GM18505 (cell line): Measurements from ENCODE around the gene BTNL2.
A peak's percentile ranks its signal among the peaks of the same experiment; 100 is the strongest.
"Not testable (repeated sequence)": the region's sequence is repeated elsewhere in the genome, so short reads cannot be mapped to it uniquely, and the experiment has no call there.

ENCODE experiments used
- ATAC-seq: cut with Tn5 transposase; IDR thresholded peaks from one replicate; pipeline ENCODE4 v1.9.1; 2021; ENCODE audit not compliant: unreplicated experiment
- POLR2A ChIP-seq: IDR thresholded peaks from 4 replicates; pipeline ENCODE4 v1.6.1; 2011; ENCODE audit warnings: borderline replicate concordance; ENCODE audit not compliant: insufficient read depth, insufficient read length; ENCODE audit errors: extremely low read depth

The BTNL2 gene, protein sequence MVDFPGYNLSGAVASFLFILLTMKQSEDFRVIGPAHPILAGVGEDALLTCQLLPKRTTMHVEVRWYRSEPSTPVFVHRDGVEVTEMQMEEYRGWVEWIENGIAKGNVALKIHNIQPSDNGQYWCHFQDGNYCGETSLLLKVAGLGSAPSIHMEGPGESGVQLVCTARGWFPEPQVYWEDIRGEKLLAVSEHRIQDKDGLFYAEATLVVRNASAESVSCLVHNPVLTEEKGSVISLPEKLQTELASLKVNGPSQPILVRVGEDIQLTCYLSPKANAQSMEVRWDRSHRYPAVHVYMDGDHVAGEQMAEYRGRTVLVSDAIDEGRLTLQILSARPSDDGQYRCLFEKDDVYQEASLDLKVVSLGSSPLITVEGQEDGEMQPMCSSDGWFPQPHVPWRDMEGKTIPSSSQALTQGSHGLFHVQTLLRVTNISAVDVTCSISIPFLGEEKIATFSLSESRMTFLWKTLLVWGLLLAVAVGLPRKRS

GRCh38 chr6:32406857-32407256 lies at the start of gene BTNL2:
BTNL2 (minus strand) TSS chr6:32407181; CDS start chr6:32407123, 58 bp downstream.
- no peak for TF ChIP-seq POLR2A
- ATAC-seq, result no peak

DNA sequence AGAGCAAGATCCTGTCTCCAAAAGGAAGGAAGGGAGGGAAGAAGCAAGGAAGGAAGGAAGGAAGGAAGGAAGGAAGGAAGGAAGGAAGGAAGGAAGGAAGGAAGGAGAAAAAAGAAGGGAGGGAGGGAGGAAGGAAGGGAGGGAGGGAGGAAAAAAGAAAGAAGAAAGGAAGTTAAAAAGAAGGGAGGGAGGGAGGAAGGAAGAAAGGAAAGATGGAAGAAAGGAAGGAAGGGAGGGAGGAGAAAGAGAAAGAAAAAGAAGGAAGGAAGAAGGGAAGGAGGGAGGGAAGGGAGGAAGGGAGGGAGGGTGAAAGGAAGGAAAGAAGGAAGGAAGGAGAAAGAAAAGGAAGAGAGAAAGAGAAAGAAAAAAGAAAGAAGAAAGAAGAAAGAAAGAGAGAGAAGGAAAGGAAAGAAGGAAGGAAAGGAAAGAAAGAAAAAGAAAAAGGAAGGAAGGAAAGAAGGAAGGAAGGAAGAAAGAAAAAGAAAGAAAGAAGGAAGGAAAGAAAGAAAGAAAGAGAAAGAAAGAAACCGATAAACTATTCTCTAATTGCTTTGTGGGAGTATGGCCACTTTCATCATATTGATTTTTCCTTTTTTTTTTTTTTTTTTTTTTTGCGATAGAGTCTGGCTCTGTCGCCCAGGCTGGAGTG lies 42.2 kb upstream of the BTNL2 start:
- no peak for ATAC-seq
- no peak for TF ChIP-seq POLR2A

DNA sequence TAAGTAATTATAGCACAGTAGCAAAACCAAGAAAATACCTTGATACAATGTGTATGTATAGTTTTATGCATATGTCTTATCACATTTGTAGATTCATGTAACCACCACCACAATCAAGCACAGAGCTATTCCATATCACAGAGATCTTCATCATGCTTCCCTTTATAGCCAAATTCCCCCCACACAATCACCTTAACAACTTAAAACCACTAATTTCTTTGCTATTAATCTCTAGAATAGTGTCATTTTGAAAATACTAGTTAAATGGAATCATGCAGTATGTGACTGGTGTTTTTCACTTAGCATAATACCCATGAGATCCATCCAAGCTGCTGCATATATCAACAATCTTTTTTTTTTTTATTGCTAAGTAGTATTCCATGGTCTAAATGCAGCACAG lies 41.0 kb upstream of the BTNL2 start:
- TF ChIP-seq POLR2A, result no peak

GRCh38 chr6:32445321-32445854 lies 38.4 kb upstream of the BTNL2 start:
- TF ChIP-seq POLR2A, result peak; percentile 59
- no peak for ATAC-seq

More for the DNA sequence above, 41.0 kb upstream of the BTNL2 start:
- no peak for ATAC-seq

DNA sequence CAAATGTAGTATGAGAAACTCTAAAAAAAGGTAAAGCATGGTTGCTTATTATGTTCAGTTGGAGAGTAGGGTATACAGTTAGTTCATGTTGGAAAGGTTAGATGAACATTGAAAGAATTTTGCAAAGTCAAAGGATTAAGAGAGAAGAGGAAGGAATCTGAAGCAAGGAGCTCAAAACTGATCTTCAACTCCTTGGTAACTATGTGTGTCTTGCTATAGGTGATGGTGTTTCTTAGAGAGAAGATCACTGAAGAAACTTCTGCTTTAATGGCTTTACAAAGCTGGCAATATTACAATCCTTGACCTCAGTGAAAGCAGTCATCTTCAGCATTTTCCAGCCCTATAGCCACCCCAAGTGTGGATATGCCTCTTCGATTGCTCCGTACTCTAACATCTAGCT lies 37.5 kb upstream of the BTNL2 start:
- ATAC-seq, result no peak
- TF ChIP-seq POLR2A, result peak; percentile 44

DNA sequence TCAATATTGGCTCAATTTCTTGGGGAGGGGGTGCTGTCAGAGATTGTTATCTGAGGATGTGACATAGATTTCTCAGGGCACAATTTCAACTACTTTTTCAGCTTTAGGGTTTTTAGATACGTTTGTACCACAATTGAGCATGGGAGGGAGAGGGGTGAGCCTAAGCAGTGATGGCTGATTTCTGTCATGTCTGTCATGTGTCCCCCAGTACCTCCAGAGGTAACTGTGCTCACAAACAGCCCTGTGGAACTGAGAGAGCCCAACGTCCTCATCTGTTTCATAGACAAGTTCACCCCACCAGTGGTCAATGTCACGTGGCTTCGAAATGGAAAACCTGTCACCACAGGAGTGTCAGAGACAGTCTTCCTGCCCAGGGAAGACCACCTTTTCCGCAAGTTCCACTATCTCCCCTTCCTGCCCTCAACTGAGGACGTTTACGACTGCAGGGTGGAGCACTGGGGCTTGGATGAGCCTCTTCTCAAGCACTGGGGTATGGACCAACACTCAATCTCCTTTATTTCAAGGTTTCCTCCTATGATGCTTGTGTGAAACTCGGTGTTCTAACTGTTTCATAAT lies 36.1 kb upstream of the BTNL2 start:
- ATAC-seq, result no peak
- TF ChIP-seq POLR2A, result peak; percentile 56

DNA sequence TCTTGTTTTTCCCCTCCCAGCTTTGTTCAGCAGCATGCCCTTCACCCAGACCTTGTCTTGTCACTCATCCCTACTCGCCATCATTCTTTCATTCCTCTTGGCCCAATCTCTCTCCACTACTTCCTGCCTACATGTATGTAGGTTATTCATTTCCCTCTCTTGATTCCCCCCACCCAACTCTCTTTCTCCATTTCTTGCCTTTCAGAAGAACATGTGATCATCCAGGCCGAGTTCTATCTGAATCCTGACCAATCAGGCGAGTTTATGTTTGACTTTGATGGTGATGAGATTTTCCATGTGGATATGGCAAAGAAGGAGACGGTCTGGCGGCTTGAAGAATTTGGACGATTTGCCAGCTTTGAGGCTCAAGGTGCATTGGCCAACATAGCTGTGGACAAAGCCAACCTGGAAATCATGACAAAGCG lies 35.3 kb upstream of the BTNL2 start:
- ATAC-seq, result no peak
- TF ChIP-seq POLR2A, result peak; percentile 18

GRCh38 chr6:32439602-32440214 lies 32.7 kb upstream of the BTNL2 start, which contains the start of gene HLA-DRA:
HLA-DRA (plus strand) TSS chr6:32439887; CDS start chr6:32439951, 64 bp downstream.
- ATAC-seq, result peak; percentile 58

GRCh38 chr6:32439139-32439538 lies 32.2 kb upstream of the BTNL2 start:
- TF ChIP-seq POLR2A, result no peak
- ATAC-seq, result no peak

More at GRCh38 chr6:32439602-32440214, 32.7 kb upstream of the BTNL2 start, which contains the start of gene HLA-DRA:
- peak; percentile 98 for TF ChIP-seq POLR2A

GRCh38 chr6:32436995-32437836 lies 30.2 kb upstream of the BTNL2 start:
- TF ChIP-seq POLR2A, result no peak
- no peak for ATAC-seq

- ATAC-seq, result no peak
- no peak for TF ChIP-seq POLR2A
These were observed 29.2 kb upstream of the BTNL2 start for GRCh38 chr6:32436186-32436585.

GRCh38 chr6:32433950-32434349 lies 27.0 kb upstream of the BTNL2 start:
- ATAC-seq, result not testable (repeated sequence)

DNA sequence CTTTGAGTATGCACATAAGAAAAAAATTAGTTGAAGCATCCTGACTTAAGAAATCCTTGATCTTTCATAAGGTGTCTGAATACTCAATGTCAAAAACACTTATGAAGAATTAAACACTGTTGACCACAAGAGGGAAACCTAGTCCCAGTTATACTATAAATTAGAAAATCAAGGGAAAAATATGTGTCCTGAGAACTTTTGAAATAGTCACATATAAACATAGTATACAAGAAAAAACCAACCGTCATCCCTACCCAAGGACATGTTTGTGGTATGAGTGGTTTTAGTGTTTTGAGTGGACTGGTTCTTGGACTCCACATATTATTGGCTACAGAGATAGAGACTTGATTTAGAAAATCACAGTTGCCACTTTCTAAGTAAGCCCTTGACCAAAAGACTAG lies 25.1 kb upstream of the BTNL2 start:
- no peak for ATAC-seq
- no peak for TF ChIP-seq POLR2A

- no peak for ATAC-seq
- no peak for TF ChIP-seq POLR2A
These were observed 24.2 kb upstream of the BTNL2 start for GRCh38 chr6:32431142-32431541.
